ENCODE data around the gene TM9SF3.
"Not testable (repeated sequence)": the region's sequence is repeated elsewhere in the genome, so short reads cannot be mapped to it uniquely, and the experiment has no call there.

The TM9SF3 gene

DNA sequence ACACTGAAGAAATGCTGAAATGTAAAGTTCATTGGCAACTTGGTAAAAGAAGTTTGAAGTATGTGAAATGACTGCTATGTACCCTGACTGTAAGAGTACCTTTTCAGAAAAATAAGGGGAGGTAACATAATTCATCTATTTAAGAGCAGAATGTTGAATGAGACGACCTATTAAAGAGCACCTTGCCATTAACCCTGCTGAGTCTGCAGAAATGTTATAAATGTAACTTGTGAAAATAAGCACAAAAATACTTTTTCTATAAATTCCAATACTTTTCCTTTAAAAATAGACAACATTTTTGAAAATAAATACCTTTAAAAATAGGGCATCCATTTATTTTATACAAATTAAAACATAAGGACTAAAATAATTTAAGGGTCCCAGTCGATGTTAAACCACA lies 7.7 kb downstream of the TM9SF3 start:
- TF ChIP-seq, protein P1, sequence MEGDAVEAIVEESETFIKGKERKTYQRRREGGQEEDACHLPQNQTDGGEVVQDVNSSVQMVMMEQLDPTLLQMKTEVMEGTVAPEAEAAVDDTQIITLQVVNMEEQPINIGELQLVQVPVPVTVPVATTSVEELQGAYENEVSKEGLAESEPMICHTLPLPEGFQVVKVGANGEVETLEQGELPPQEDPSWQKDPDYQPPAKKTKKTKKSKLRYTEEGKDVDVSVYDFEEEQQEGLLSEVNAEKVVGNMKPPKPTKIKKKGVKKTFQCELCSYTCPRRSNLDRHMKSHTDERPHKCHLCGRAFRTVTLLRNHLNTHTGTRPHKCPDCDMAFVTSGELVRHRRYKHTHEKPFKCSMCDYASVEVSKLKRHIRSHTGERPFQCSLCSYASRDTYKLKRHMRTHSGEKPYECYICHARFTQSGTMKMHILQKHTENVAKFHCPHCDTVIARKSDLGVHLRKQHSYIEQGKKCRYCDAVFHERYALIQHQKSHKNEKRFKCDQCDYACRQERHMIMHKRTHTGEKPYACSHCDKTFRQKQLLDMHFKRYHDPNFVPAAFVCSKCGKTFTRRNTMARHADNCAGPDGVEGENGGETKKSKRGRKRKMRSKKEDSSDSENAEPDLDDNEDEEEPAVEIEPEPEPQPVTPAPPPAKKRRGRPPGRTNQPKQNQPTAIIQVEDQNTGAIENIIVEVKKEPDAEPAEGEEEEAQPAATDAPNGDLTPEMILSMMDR (IDR thresholded peaks at IDR 0.05; ENCODE audit: insufficient read depth, low read depth, low read length, missing control alignments) = no peak
- H3K4me3 ChIP-seq (ENCODE audit: low read depth, low read length) = no peak overlapping the region
- no peak for DNase-seq (ENCODE audit: low read depth)

GRCh38 chr10:96578633-96579032 lies 8.2 kb downstream of the TM9SF3 start:
- H3K4me3 ChIP-seq (ENCODE audit: low read depth, low read length) = no peak overlapping the region
- TF ChIP-seq, protein P1 (IDR thresholded peaks at IDR 0.05; ENCODE audit: insufficient read depth, low read depth, low read length, missing control alignments) = no peak
- no peak for DNase-seq (ENCODE audit: low read depth)

DNA sequence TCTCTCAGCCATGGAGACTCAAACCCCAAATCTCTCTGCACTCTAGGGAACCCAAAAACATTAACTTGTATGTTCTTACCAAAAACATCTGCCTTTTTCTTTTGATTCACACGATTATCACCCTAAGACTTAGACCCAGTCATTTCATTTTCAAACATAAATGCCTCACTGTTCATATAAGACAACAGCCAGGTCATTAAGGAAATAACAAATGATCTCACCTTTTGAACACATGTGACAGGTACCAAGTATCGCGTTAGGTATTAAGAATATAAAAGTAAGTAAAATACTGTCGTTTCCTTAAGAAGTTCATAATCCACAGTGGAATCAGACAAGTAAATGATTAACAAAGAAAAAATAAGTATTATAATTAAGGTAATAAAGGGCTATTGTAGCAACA lies 8.8 kb downstream of the TM9SF3 start:
- TF ChIP-seq, protein P1 (IDR thresholded peaks at IDR 0.05; ENCODE audit: insufficient read depth, low read depth, low read length, missing control alignments) = no peak
- H3K4me3 ChIP-seq (ENCODE audit: low read depth, low read length) = no peak overlapping the region
- no peak for DNase-seq (ENCODE audit: low read depth)

GRCh38 chr10:96577069-96577468 lies 9.7 kb downstream of the TM9SF3 start:
- no peak for DNase-seq (ENCODE audit: low read depth)
- TF ChIP-seq, protein P1 (IDR thresholded peaks at IDR 0.05; ENCODE audit: insufficient read depth, low read depth, low read length, missing control alignments) = no peak

GRCh38 chr10:96576277-96576980 lies 10.4 kb downstream of the TM9SF3 start:
- peak; percentile 11 for DNase-seq (ENCODE audit: low read depth)
- TF ChIP-seq, protein P1 (IDR thresholded peaks at IDR 0.05; ENCODE audit: insufficient read depth, low read depth, low read length, missing control alignments) = no peak
- no peak overlapping the region for H3K4me3 ChIP-seq (ENCODE audit: low read depth, low read length)

More at GRCh38 chr10:96577069-96577468, 9.7 kb downstream of the TM9SF3 start:
- H3K4me3 ChIP-seq (ENCODE audit: low read depth, low read length) = no peak overlapping the region

- not testable (repeated sequence) for DNase-seq (ENCODE audit: low read depth); H3K4me3 ChIP-seq (ENCODE audit: low read depth, low read length)
Measured at GRCh38 chr10:96574564-96574963, 12.2 kb downstream of the TM9SF3 start.

GRCh38 chr10:96573036-96573435 lies 13.8 kb downstream of the TM9SF3 start:
- TF ChIP-seq, protein P1 (IDR thresholded peaks at IDR 0.05; ENCODE audit: insufficient read depth, low read depth, low read length, missing control alignments) = no peak
- H3K4me3 ChIP-seq (ENCODE audit: low read depth, low read length) = no peak overlapping the region
- DNase-seq (ENCODE audit: low read depth) = no peak
